NCI-H345 treated with DMSO at 0.1 percent for 48 hours (cell line): ENCODE data around the gene SPAG9.

ENCODE experiments used
- DNase-seq: peaks from one replicate; lab custom pipeline; 2025; ENCODE audit not compliant: unreplicated experiment; lab: John Stamatoyannopoulos, UW

The SPAG9 gene

GRCh38 chr17:51120739-51121619 is at the start of gene SPAG9:
Gene SPAG9 (minus strand): TSS chr17:51120868. CDS start chr17:51120656, 212 bp downstream.
- DNase-seq, result peak; percentile 90

- no peak for DNase-seq
Observed at GRCh38 chr17:51169340-51169739, 48.7 kb upstream of the SPAG9 start.

GRCh38 chr17:51166987-51167931 is 46.6 kb upstream of the SPAG9 start:
- no peak for DNase-seq

- DNase-seq, result peak; percentile 58
Observed at GRCh38 chr17:51166198-51166986, 45.7 kb upstream of the SPAG9 start, which contains the start of gene NME2. Gene NME2 (plus strand): TSS chr17:51166411. CDS start chr17:51166831, 420 bp downstream.

GRCh38 chr17:51165680-51166197 is 45.1 kb upstream of the SPAG9 start:
- no peak for DNase-seq

GRCh38 chr17:51164911-51165679 is 44.4 kb upstream of the SPAG9 start:
- DNase-seq, result no peak

- no peak for DNase-seq
Observed at GRCh38 chr17:51161541-51161940, 40.9 kb upstream of the SPAG9 start.

GRCh38 chr17:51159604-51160003 is 38.9 kb upstream of the SPAG9 start:
- DNase-seq, result no peak

- no peak for DNase-seq
Observed at GRCh38 chr17:51155416-51155815, 34.7 kb upstream of the SPAG9 start.

- DNase-seq, result no peak
Observed at GRCh38 chr17:51154176-51154575, 33.5 kb upstream of the SPAG9 start.

- DNase-seq, result peak; percentile 95
Observed at GRCh38 chr17:51153210-51154072, 32.8 kb upstream of the SPAG9 start, which contains the start of gene NME1. Gene NME1 (plus strand): TSS chr17:51153559. CDS start chr17:51155655, 2,096 bp downstream.

GRCh38 chr17:51152766-51153209 is 32.1 kb upstream of the SPAG9 start:
- DNase-seq, result no peak

GRCh38 chr17:51150932-51151331 is 30.3 kb upstream of the SPAG9 start:
- DNase-seq, result no peak

- DNase-seq, result no peak
Observed at GRCh38 chr17:51149163-51149562, 28.5 kb upstream of the SPAG9 start.

GRCh38 chr17:51147650-51148049 is 27.0 kb upstream of the SPAG9 start:
- DNase-seq, result no peak

GRCh38 chr17:51144266-51145022 is 23.8 kb upstream of the SPAG9 start:
- no peak for DNase-seq

GRCh38 chr17:51142597-51142996 is 21.9 kb upstream of the SPAG9 start:
- DNase-seq, result no peak

GRCh38 chr17:51135956-51136355 is 15.3 kb upstream of the SPAG9 start:
- DNase-seq, result no peak
